GM23338 (cell line): ENCODE results near the gene NTM. TPM values are rescaled to one million over a fixed set of nuclear protein-coding genes. Genes with fewer than 3 reads are reported as not detected.
A peak's percentile ranks its signal among the peaks of the same experiment; 100 is the strongest.

Experiments
- ATAC-seq: fragments of 200-7000 bp; cut with Tn5 transposase; 3 replicates; pipeline ENCODE4 v1.9.1; 2020
- DNase-seq: peaks from one replicate; pipeline ENCODE4 v3.0.0-alpha.2; 2015; ENCODE audit warnings: low spot score
- H2AFZ ChIP-seq: fragments of 200-600 bp; sonication (generic); 2 replicates; pipeline ENCODE4 v1.8.0; 2016; ENCODE audit warnings: antibody characterized with exemption, mild to moderate bottlenecking, moderate library complexity
- H3F3A ChIP-seq: fragments of 200-600 bp; sonication (generic); replicated peaks from 2 replicates; pipeline ENCODE4 v1.8.0; 2017; ENCODE audit warnings: antibody characterized with exemption, mixed run types, low read depth
- H3K27ac ChIP-seq: fragments of 200-600 bp; sonication (generic); 2 replicates; pipeline ENCODE4 v1.6.1; 2016; ENCODE audit warnings: low read depth
- H3K27me3 ChIP-seq: fragments of 200-600 bp; sonication (generic); 2 replicates; pipeline ENCODE4 v1.8.0; 2016; ENCODE audit warnings: mild to moderate bottlenecking, mixed run types, moderate library complexity; ENCODE audit not compliant: insufficient read depth
- H3K36me3 ChIP-seq: fragments of 200-600 bp; sonication (generic); 2 replicates; pipeline ENCODE4 v1.8.0; 2016; ENCODE audit warnings: mild to moderate bottlenecking; ENCODE audit not compliant: insufficient read depth
- H3K4me1 ChIP-seq: fragments of 200-600 bp; sonication (generic); 2 replicates; pipeline ENCODE4 v1.8.0; 2016; ENCODE audit warnings: mild to moderate bottlenecking, moderate library complexity; ENCODE audit not compliant: insufficient read depth
- H3K4me2 ChIP-seq: fragments of 200-600 bp; sonication (generic); 2 replicates; pipeline ENCODE4 v1.7.1; 2017; ENCODE audit warnings: mixed run types
- H3K4me3 ChIP-seq: fragments of 200-600 bp; sonication (generic); 2 replicates; pipeline ENCODE4 v1.6.1; 2016; ENCODE audit warnings: mixed run types
- H3K79me2 ChIP-seq: fragments of 200-600 bp; sonication (generic); replicated peaks from 2 replicates; pipeline ENCODE4 v1.8.0; 2017; ENCODE audit warnings: mild to moderate bottlenecking; ENCODE audit not compliant: insufficient read depth
- H3K9me2 ChIP-seq: fragments of 200-600 bp; sonication (generic); 2 replicates; pipeline ENCODE4 v1.8.0; 2017; ENCODE audit not compliant: insufficient read depth
- H4K20me1 ChIP-seq: fragments of 200-600 bp; sonication (generic); replicated peaks from 2 replicates; pipeline ENCODE4 v1.8.0; 2017; ENCODE audit warnings: mild to moderate bottlenecking; ENCODE audit not compliant: insufficient read depth
- H3K27ac Mint-ChIP-seq: 2 replicates; pipeline ENCODE4 v1.8.0; 2020; ENCODE audit warnings: inconsistent platforms, mild to moderate bottlenecking, moderate library complexity, mixed read lengths
- H3K27me3 Mint-ChIP-seq: 3 replicates; pipeline ENCODE4 v1.8.0; 2022; ENCODE audit warnings: low read depth, mild to moderate bottlenecking, moderate library complexity, mixed read lengths, inconsistent platforms; ENCODE audit not compliant: insufficient read depth, poor library complexity
- H3K36me3 Mint-ChIP-seq: 3 replicates; pipeline ENCODE4 v1.8.0; 2021; ENCODE audit warnings: low read depth, mild to moderate bottlenecking, inconsistent platforms, moderate library complexity, mixed read lengths
- H3K4me1 Mint-ChIP-seq: 3 replicates; pipeline ENCODE4 v1.8.0; 2020; ENCODE audit warnings: mild to moderate bottlenecking, inconsistent platforms, mixed read lengths
- H3K4me3 Mint-ChIP-seq: 3 replicates; pipeline ENCODE4 v1.8.0; 2021; ENCODE audit warnings: moderate library complexity, mild to moderate bottlenecking, inconsistent platforms, mixed read lengths
- H3K9me3 Mint-ChIP-seq: 3 replicates; pipeline ENCODE4 v1.8.0; 2020; ENCODE audit warnings: moderate library complexity, mild to moderate bottlenecking, inconsistent platforms, mixed read lengths
- CREB1 ChIP-seq: fragments of 250-450 bp; sonication (Bioruptor Pico); IDR thresholded peaks from 2 replicates; pipeline ENCODE4 v1.5.0; 2020; ENCODE audit warnings: low read depth, mild to moderate bottlenecking, moderate library complexity
- CTCF ChIP-seq, 2 experiments: fragments of 200-600 bp in 1 of 2; sonication (generic) in 1 of 2; conservative IDR thresholded peaks; 2 replicates each; pipeline versions ENCODE4 v1.5.1 to v1.6.1; 2016 to 2017; ENCODE audit warnings: antibody characterized with exemption in 2 of 2, low read depth in 2 of 2, mild to moderate bottlenecking in 2 of 2, moderate library complexity in 1 of 2
- ETS1 ChIP-seq: IDR thresholded peaks from 2 replicates; pipeline ENCODE4 v1.6.1; 2016; ENCODE audit warnings: antibody characterized with exemption
- EZH2 ChIP-seq: fragments of 200-600 bp; sonication (generic); IDR thresholded peaks from one replicate; pipeline ENCODE4 v1.8.0; 2017; ENCODE audit warnings: antibody characterized with exemption, mild to moderate bottlenecking, low read depth; ENCODE audit not compliant: unreplicated experiment
- EZH2phosphoT487 ChIP-seq: fragments of 200-600 bp; sonication (generic); IDR thresholded peaks from one replicate; pipeline ENCODE4 v1.8.1; 2018; ENCODE audit warnings: antibody characterized with exemption; ENCODE audit not compliant: unreplicated experiment
- JUNB ChIP-seq: IDR thresholded peaks from one replicate; pipeline ENCODE4 v1.6.1; 2016; ENCODE audit warnings: antibody characterized with exemption; ENCODE audit not compliant: unreplicated experiment
- NANOG ChIP-seq: IDR thresholded peaks from 2 replicates; pipeline ENCODE4 v1.6.1; 2016; ENCODE audit warnings: antibody characterized with exemption, borderline replicate concordance
- POLR2AphosphoS5 ChIP-seq: IDR thresholded peaks from 2 replicates; pipeline ENCODE4 v1.6.1; 2016; ENCODE audit warnings: antibody characterized with exemption, low read depth
- ZNF331 ChIP-seq: fragments of 250-450 bp; sonication (Bioruptor Pico); IDR thresholded peaks from 2 replicates; pipeline ENCODE4 v1.5.0; 2020; ENCODE audit warnings: low read depth, mild to moderate bottlenecking, moderate library complexity
- polyA plus RNA-seq: library from polyadenylated mRNA; unstranded; fragments of >200 nt; fragmentation: Nextera tagmentation; extraction: Ambion mirVana; gene quantifications from 2 replicates; pipeline ENCODE4 v1.2.1, GENCODE V29; 2016
- total RNA-seq: library from RNA; depleted of rRNA; stranded (reverse); fragments of >200 nt; shearing (Covaris generic); gene quantifications from 2 replicates; pipeline ENCODE4 v1.2.3, GENCODE V29; 2014

Gene NTM
- total and polyA plus RNA-seq, 2 experiments from 2014 or later = 10.6 to 14.6 TPM

GRCh38 chr11:132242632-132243031, 872.2 kb downstream of the NTM start:
- ATAC-seq = no peak

GRCh38 chr11:132244846-132245245, 874.4 kb downstream of the NTM start:
- TF ChIP-seq NANOG (no peak), EZH2 (no peak), ETS1 (no peak), ZNF331 (no peak), CREB1 (CRISPR knock-in tag) (no peak)
- Mint-ChIP-seq H3K27me3 (peaks cover 2% of the 10 kb centered on the region), H3K27ac (no peak overlapping the region), H3K4me1 (peaks cover 42% of the 10 kb centered on the region), H3K36me3 (no peaks in the 10 kb centered on the region; the same call in 2 of the 3 replicates), H3K4me3 (no peak overlapping the region), H3K9me3 (no peaks in the 10 kb centered on the region)
- H3K27ac ChIP-seq = no peak overlapping the region
- no peaks in the 10 kb centered on the region for H4K20me1 ChIP-seq
- no peak for DNase-seq
- no peaks in the 10 kb centered on the region for H3K9me2 ChIP-seq
- no peak overlapping the region for H2AFZ ChIP-seq
- H3K4me3 ChIP-seq = no peak overlapping the region
- no peaks in the 10 kb centered on the region for H3K79me2 ChIP-seq
- H3K4me2 ChIP-seq = no peak overlapping the region
- no peaks in the 10 kb centered on the region for H3K27me3 ChIP-seq
- ATAC-seq = no peak
- H3K36me3 ChIP-seq = no peaks in the 10 kb centered on the region
- H3K4me1 ChIP-seq = peaks cover 15% of the 10 kb centered on the region; the same call in 1 of the 2 replicates
- no peaks in the 10 kb centered on the region for H3F3A ChIP-seq

More at GRCh38 chr11:132242632-132243031, 872.2 kb downstream of the NTM start:
- Histone ChIP-seq H3K4me2 (peak overlapping the region; percentile 32; the same call in 1 of the 2 replicates), H4K20me1 (no peaks in the 10 kb centered on the region), H3K9me2 (no peaks in the 10 kb centered on the region), H2AFZ (no peak overlapping the region), H3K4me1 (peaks cover 15% of the 10 kb centered on the region; the same call in 1 of the 2 replicates), H3K36me3 (no peaks in the 10 kb centered on the region), H3K79me2 (no peaks in the 10 kb centered on the region), H3F3A (no peaks in the 10 kb centered on the region), H3K27ac (no peak overlapping the region), H3K27me3 (no peaks in the 10 kb centered on the region), H3K4me3 (no peak overlapping the region)
- Mint-ChIP-seq H3K36me3 (no peaks in the 10 kb centered on the region), H3K27ac (peak overlapping the region; percentile 25), H3K9me3 (no peaks in the 10 kb centered on the region), H3K27me3 (peaks cover under 1% of the 10 kb centered on the region), H3K4me3 (no peak overlapping the region), H3K4me1 (peaks cover 36% of the 10 kb centered on the region)
- DNase-seq = no peak
- TF ChIP-seq ZNF331 = no peak

- Mint-ChIP-seq H3K9me3 (no peaks in the 10 kb centered on the region), H3K27ac (peak overlapping the region; percentile 63; the same call in 1 of the 2 replicates), H3K27me3 (peaks cover 2% of the 10 kb centered on the region), H3K4me1 (peaks cover 42% of the 10 kb centered on the region), H3K4me3 (no peak overlapping the region), H3K36me3 (no peaks in the 10 kb centered on the region; the same call in 2 of the 3 replicates)
- H3K27ac ChIP-seq = no peak overlapping the region
- no peak overlapping the region for H3K4me3 ChIP-seq
- H2AFZ ChIP-seq = no peak overlapping the region; the same call in none of the 2 replicates
- no peaks in the 10 kb centered on the region for H3K79me2 ChIP-seq
- no peak overlapping the region for H3K4me2 ChIP-seq
- peaks cover 15% of the 10 kb centered on the region; the same call in 1 of the 2 replicates for H3K4me1 ChIP-seq
- H4K20me1 ChIP-seq = no peaks in the 10 kb centered on the region
- H3K27me3 ChIP-seq = no peaks in the 10 kb centered on the region
- H3K9me2 ChIP-seq = no peaks in the 10 kb centered on the region
- ATAC-seq (peak; percentile 75), DNase-seq (peak; percentile 48)
- H3K36me3 ChIP-seq = 0 out of 2 replicates have a peak, but pooled peaks cover 4% of the 10 kb centered on the region
- H3F3A ChIP-seq = no peaks in the 10 kb centered on the region
- TF ChIP-seq ZNF331 = no peak
- no peak for TF ChIP-seq CREB1 (CRISPR knock-in tag)
- no peak for TF ChIP-seq ETS1
- TF ChIP-seq EZH2 = no peak
- no peak for TF ChIP-seq JUNB
- no peak for TF ChIP-seq POLR2AphosphoS5
- TF ChIP-seq CTCF (conservative IDR thresholded peaks at IDR 0.05; ENCODE audit: low read depth in 2 of 2) = no peak
- TF ChIP-seq NANOG = no peak
- no peak for TF ChIP-seq EZH2phosphoT487
Measured at GRCh38 chr11:132245403-132246385, 875.3 kb downstream of the NTM start.
